Stimulated activated CD8-positive, alpha-beta memory T cell treated with anti-CD3 and anti-CD28 coated beads, Interleukin-7, amount 100 ng/mL, for 48 hours (primary cell): ENCODE measurements around the gene PCNX4.

ENCODE experiments used
- DNase-seq, 2 donors: peaks; one replicate each; pipeline ENCODE4 v3.0.0-alpha.2; 2020; ENCODE audit warnings: low read depth in 1 of 2; ENCODE audit errors: extremely low read depth in 1 of 2

Gene PCNX4

GRCh38 chr14:60170948-60171347 is 79.2 kb downstream of the PCNX4 start:
- DNase-seq = no peak

GRCh38 chr14:60171690-60172089 is 80.0 kb downstream of the PCNX4 start:
- DNase-seq = no peak

GRCh38 chr14:60174352-60175254 is 82.9 kb downstream of the PCNX4 start:
- DNase-seq = no peak

GRCh38 chr14:60175255-60175902 is 83.7 kb downstream of the PCNX4 start:
- no peak for DNase-seq

- DNase-seq = no peak
Measured at GRCh38 chr14:60178164-60178563, 86.4 kb downstream of the PCNX4 start.

- DNase-seq = no peak
Measured at GRCh38 chr14:60178820-60179219, 87.1 kb downstream of the PCNX4 start.

- no peak for DNase-seq
Measured at GRCh38 chr14:60179431-60179869, 87.7 kb downstream of the PCNX4 start.

- DNase-seq = no peak
Measured at GRCh38 chr14:60183138-60183537, 91.4 kb downstream of the PCNX4 start.

- DNase-seq = no peak
Measured at GRCh38 chr14:60183741-60184140, 92.0 kb downstream of the PCNX4 start.

GRCh38 chr14:60184146-60184904 is 92.6 kb downstream of the PCNX4 start:
- no peak for DNase-seq

- DNase-seq = no peak
Measured at GRCh38 chr14:60184905-60185555, 93.3 kb downstream of the PCNX4 start.

GRCh38 chr14:60188115-60188514 is 96.4 kb downstream of the PCNX4 start:
- DNase-seq = no peak

GRCh38 chr14:60188696-60189095 is 97.0 kb downstream of the PCNX4 start:
- DNase-seq = no peak

GRCh38 chr14:60189923-60190840 is 98.5 kb downstream of the PCNX4 start:
- DNase-seq = no peak

- DNase-seq = no peak
Measured at GRCh38 chr14:60195179-60195810, 103.6 kb downstream of the PCNX4 start.

GRCh38 chr14:60196291-60196690 is 104.6 kb downstream of the PCNX4 start:
- DNase-seq = no peak

- no peak for DNase-seq
Measured at GRCh38 chr14:60197629-60198303, 106.0 kb downstream of the PCNX4 start.

GRCh38 chr14:60199321-60199720 is 107.6 kb downstream of the PCNX4 start:
- no peak for DNase-seq
